NCI-H2029 treated with DMSO at 0.1 percent for 48 hours (cell line): ENCODE data around the gene SDE2.
"Not testable (repeated sequence)": the region's sequence is repeated elsewhere in the genome, so short reads cannot be mapped to it uniquely, and the experiment has no call there.

Source experiments
- DNase-seq: peaks from one replicate; lab custom pipeline; 2025; lab: John Stamatoyannopoulos, UW

SDE2 gene

GRCh38 chr1:225975146-225975545 lies 24.0 kb downstream of the SDE2 start:
- not testable (repeated sequence) for DNase-seq

- DNase-seq, result no peak
Observed at GRCh38 chr1:225974454-225974853, 24.7 kb downstream of the SDE2 start.

- DNase-seq, result peak; percentile 70
Observed at GRCh38 chr1:225973158-225973557, 26.0 kb downstream of the SDE2 start.

GRCh38 chr1:225972344-225973152 lies 26.6 kb downstream of the SDE2 start:
- no peak for DNase-seq

GRCh38 chr1:225970592-225971157 lies 28.5 kb downstream of the SDE2 start:
- DNase-seq, result not testable (repeated sequence)

GRCh38 chr1:225969751-225970150 lies 29.4 kb downstream of the SDE2 start:
- DNase-seq, result not testable (repeated sequence)

GRCh38 chr1:225965231-225965630 lies 33.9 kb downstream of the SDE2 start:
- no peak for DNase-seq

GRCh38 chr1:225963735-225964530 lies 35.2 kb downstream of the SDE2 start:
- no peak for DNase-seq

GRCh38 chr1:225962440-225962975 lies 36.6 kb downstream of the SDE2 start:
- DNase-seq, result no peak

GRCh38 chr1:225961659-225962439 lies 37.3 kb downstream of the SDE2 start:
- DNase-seq, result no peak

- DNase-seq, result no peak
Observed at GRCh38 chr1:225958041-225958440, 41.1 kb downstream of the SDE2 start.

- DNase-seq, result no peak
Observed at GRCh38 chr1:225954753-225955152, 44.4 kb downstream of the SDE2 start.

GRCh38 chr1:225953315-225953714 lies 45.8 kb downstream of the SDE2 start:
- no peak for DNase-seq

- no peak for DNase-seq
Observed at GRCh38 chr1:225950905-225951497, 48.1 kb downstream of the SDE2 start.

- DNase-seq, result no peak
Observed at GRCh38 chr1:225949041-225949440, 50.1 kb downstream of the SDE2 start.

- DNase-seq, result no peak
Observed at GRCh38 chr1:225946803-225947202, 52.3 kb downstream of the SDE2 start.

GRCh38 chr1:225946082-225946620 lies 53.0 kb downstream of the SDE2 start:
- no peak for DNase-seq

- DNase-seq, result no peak
Observed at GRCh38 chr1:225945564-225945963, 53.6 kb downstream of the SDE2 start.

- no peak for DNase-seq
Observed at GRCh38 chr1:225944951-225945350, 54.2 kb downstream of the SDE2 start.

GRCh38 chr1:225944387-225944786 lies 54.8 kb downstream of the SDE2 start:
- DNase-seq, result no peak

GRCh38 chr1:225943582-225943981 lies 55.6 kb downstream of the SDE2 start:
- no peak for DNase-seq
